SK-N-MC (cell line): ENCODE data around the gene TNFAIP8.

Source experiments
- DNase-seq: peaks from one replicate; pipeline ENCODE4 v3.0.0-alpha.2; 2011; ENCODE audit warnings: low read depth, low spot score
- H3K27ac ChIP-seq: fragments of 200-600 bp; sonication (generic); 2 replicates; pipeline ENCODE4 v1.5.1; 2016; ENCODE audit warnings: mixed run types
- H3K36me3 ChIP-seq: fragments of 200-600 bp; sonication (generic); 2 replicates; pipeline ENCODE4 v1.6.1; 2017; ENCODE audit warnings: antibody characterized with exemption, low read length, mixed read lengths; ENCODE audit not compliant: insufficient read depth
- H3K4me3 ChIP-seq: fragments of 200-600 bp; sonication (generic); 2 replicates; pipeline ENCODE4 v1.5.1; 2016
- H3K9ac ChIP-seq: fragments of 200-600 bp; sonication (generic); 2 replicates; pipeline ENCODE4 v1.8.0; 2017; ENCODE audit warnings: mixed run types, mixed read lengths; ENCODE audit not compliant: insufficient read length
- H3K9me3 ChIP-seq: fragments of 200-600 bp; sonication (generic); 2 replicates; pipeline ENCODE4 v1.6.1; 2017; ENCODE audit warnings: low read depth, mild to moderate bottlenecking, antibody characterized with exemption, low read length, moderate library complexity, mixed read lengths
- EZH2 ChIP-seq: fragments of 200-600 bp; sonication (generic); IDR thresholded peaks from one replicate; pipeline ENCODE4 v1.6.1; 2017; ENCODE audit warnings: antibody characterized with exemption
- FOXP2 ChIP-seq: optimal IDR thresholded peaks from 2 replicates; pipeline ENCODE3; 2011; ENCODE audit warnings: mild to moderate bottlenecking, moderate library complexity; ENCODE audit not compliant: insufficient read depth; ENCODE audit errors: extremely low read length, control extremely low read depth
- POLR2AphosphoS5 ChIP-seq: IDR thresholded peaks from 2 replicates; pipeline ENCODE4 v1.6.1; 2012; ENCODE audit warnings: mild to moderate bottlenecking, low read depth, low read length, borderline replicate concordance

TNFAIP8 gene

DNA sequence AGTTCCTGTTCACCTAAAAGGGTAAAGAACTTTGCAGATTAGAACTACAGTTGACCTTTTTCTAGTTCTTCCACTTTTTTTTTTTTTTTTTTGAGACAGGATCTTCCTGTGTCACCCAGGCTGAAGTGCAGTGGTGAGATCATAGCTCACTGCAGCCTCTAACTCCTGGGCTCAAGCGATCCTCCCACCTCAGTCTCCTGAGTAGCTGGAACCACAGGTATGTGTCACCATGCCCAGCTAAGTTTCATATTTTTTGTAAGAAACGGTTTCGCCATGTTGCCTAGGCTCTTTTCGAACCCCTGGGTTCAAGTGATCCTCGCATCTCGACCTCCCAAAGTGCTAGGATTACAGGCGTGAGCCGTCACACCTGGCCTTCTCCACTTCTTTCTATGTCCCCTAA, 39.7 kb upstream of the TNFAIP8 start:
- H3K36me3 ChIP-seq = no peaks in the 10 kb centered on the region
- H3K9ac ChIP-seq = no peak overlapping the region
- no peak for TF ChIP-seq POLR2AphosphoS5
- TF ChIP-seq FOXP2 = no peak
- TF ChIP-seq EZH2 = no peak
- no peaks in the 10 kb centered on the region for H3K9me3 ChIP-seq
- no peak overlapping the region for H3K4me3 ChIP-seq
- no peak for DNase-seq
- H3K27ac ChIP-seq = no peak overlapping the region

DNA sequence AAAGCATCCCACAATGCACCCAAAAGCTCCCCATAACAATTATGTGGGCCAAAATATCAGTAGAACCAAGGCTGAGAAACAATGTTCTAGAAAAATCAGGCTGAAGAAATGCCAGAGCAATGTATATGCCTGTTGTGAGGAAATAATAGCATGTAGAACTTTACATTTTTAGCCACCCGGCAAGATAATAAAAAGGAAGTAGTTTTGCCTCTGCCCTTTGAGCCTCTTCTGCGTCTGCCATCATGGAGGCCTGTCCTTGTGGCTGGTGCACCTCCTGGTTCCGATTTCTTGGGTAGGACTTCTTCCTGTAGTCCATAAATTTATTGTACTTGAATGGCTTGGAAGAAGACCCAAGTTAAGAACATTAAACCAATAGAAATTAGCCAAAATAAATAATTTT, 38.9 kb upstream of the TNFAIP8 start:
- no peak for DNase-seq
- TF ChIP-seq POLR2AphosphoS5 = no peak
- no peak for TF ChIP-seq EZH2
- H3K9me3 ChIP-seq = no peaks in the 10 kb centered on the region
- no peak overlapping the region for H3K9ac ChIP-seq
- H3K4me3 ChIP-seq = no peak overlapping the region
- no peaks in the 10 kb centered on the region for H3K36me3 ChIP-seq
- no peak overlapping the region for H3K27ac ChIP-seq

DNA sequence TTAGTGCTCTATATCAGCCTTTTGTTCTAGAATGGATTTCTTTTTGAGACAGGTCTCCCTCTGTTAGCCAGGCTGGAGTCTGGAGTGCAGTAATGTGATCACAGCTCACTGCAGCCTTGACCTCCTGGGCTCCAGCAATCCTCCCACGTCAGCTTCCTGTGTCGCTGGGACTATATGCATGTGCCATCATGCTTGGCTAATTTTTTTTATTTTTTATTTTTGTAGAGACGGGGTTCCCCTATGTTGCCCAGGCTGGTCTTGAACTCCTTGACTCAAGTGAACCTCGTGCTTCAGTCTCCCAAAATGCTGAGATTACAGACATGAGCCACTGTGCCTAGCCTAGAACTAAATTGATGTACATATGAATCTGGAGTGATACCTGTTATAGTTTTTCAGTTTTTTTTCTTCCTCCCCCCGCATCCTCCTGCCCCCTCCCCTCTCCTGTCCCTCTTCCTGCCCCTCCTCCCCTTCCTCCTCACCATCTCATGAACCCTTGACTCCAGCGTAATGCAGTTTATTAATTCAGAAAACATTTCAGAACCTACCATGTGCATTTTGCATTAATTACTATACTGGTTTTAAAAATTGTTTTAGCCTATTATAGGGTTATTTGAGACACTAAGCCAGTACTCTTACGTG, 37.4 kb upstream of the TNFAIP8 start:
- Histone ChIP-seq H3K36me3 (no peaks in the 10 kb centered on the region), H3K27ac (no peak overlapping the region), H3K9ac (no peak overlapping the region), H3K4me3 (no peak overlapping the region), H3K9me3 (no peaks in the 10 kb centered on the region)
- DNase-seq = no peak
- TF ChIP-seq FOXP2 (no peak), POLR2AphosphoS5 (no peak), EZH2 (no peak)

DNA sequence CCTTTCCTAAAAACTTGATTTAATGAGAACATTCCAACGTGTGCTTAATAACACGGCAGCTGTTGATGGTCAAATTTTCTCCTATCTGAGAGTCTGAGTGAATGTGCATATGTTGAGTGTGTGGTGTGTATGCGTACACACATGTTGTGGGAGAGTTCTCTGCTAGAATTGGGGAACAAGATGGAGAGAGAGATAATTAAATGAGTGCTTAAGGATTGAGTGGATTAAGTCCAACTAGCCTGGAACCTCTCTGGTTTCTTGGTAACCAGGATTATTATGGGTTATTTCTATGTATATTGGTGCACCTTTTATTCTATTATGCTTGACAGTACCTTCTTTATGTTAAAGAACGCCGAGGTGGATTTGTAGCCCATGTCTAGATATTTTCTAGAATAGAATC, 36.4 kb upstream of the TNFAIP8 start:
- Histone ChIP-seq H3K36me3 (no peaks in the 10 kb centered on the region), H3K4me3 (no peak overlapping the region), H3K9ac (no peak overlapping the region), H3K9me3 (no peaks in the 10 kb centered on the region), H3K27ac (no peak overlapping the region)
- no peak for DNase-seq
- TF ChIP-seq FOXP2 (no peak), POLR2AphosphoS5 (no peak), EZH2 (no peak)

DNA sequence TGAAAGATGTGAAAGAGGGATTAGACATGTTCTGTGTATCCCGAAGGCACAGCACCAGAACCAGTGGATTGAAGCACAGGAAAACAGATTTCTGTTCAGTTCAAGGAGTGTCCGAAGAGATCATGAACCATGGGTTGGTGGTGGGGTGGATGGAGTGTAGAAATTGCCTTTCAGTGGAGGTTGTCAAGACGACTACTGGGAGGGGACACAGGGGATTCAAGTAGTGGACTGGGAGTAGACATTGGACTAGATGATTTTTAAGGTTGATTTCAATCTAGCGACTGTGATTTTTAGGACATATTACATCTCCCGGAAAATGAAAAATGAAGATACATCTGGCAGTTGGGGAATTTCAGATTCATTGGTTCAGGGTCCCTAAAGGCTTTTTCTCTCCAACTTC, 35.9 kb upstream of the TNFAIP8 start:
- no peak for DNase-seq
- Histone ChIP-seq H3K36me3 (no peaks in the 10 kb centered on the region), H3K9me3 (no peaks in the 10 kb centered on the region), H3K4me3 (no peak overlapping the region), H3K9ac (no peak overlapping the region), H3K27ac (no peak overlapping the region)
- TF ChIP-seq EZH2 (no peak), POLR2AphosphoS5 (no peak), FOXP2 (no peak)

DNA sequence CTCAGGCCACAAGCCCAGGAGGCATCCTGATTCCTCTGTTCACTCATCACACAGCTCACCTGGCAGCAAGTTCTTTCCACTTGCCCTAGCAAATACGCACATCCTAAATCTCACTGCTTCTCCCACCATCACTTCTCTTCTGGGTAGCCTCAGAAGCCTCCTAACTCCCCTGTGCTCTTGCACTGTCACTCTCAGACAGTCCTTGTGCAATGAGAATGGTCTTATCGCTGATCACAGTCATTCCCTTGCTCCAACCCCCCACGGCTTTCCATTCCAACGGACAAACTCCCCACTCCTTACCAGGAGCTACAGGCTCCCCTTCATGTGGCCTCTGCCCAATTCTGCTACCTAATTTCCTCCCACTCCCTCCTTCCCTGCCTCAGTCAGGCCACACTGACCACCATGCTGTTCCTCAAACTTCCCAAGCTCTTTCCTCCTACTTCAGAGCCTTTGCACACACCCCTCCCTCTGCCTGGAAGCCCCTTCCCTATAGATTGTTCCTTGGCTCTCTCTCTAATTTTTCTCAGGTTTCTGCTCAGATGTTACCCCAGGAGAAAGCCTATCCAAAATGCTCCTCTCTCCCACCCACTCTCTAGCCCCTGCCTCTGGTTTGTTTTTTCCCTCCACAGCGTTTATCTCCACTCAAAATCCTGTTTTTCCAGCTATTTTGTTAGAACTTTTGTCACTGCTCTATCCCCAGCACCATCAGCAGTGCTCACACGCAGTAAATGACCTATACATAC, 34.1 kb upstream of the TNFAIP8 start:
- Histone ChIP-seq H3K9ac (no peak overlapping the region), H3K27ac (no peak overlapping the region), H3K36me3 (no peaks in the 10 kb centered on the region), H3K4me3 (no peak overlapping the region), H3K9me3 (no peaks in the 10 kb centered on the region)
- DNase-seq = no peak
- TF ChIP-seq POLR2AphosphoS5 (no peak), FOXP2 (no peak)

DNA sequence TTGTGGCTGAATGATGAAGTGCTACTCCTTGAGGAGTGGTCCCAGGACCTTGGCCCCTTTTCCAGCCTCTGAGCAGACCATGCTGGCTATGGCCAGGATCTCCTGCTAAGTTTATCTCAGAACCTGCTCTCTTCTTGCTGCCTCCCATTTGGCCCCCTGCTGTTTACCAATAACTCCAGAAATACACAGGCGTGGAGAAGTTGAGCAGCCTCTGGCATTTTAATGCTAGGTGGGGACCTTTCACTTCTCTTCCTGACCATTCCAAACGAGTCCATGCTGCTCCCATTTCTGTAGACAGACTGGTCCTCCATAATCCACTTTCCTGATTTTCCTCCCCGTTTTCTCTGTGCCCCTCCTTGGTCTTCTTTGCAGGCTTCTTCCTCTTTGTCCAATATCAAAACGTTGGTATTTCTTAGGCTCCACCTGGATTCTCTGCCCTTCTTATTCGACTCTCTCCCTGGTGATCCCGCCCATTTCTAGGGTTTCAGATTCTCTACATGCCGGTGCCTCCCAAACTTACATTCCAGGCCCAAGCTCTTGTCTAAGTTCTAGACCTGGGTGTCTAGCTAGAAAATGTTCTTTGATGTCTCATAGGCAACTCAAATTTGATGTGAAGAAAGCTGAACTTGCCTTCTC, 33.4 kb upstream of the TNFAIP8 start:
- Histone ChIP-seq H3K9ac (no peak overlapping the region), H3K4me3 (no peak overlapping the region), H3K36me3 (no peaks in the 10 kb centered on the region), H3K27ac (peak overlapping the region; percentile 49; the same call in 1 of the 2 replicates), H3K9me3 (no peaks in the 10 kb centered on the region)
- TF ChIP-seq POLR2AphosphoS5 (no peak), EZH2 (no peak), FOXP2 (no peak)
- DNase-seq = no peak

DNA sequence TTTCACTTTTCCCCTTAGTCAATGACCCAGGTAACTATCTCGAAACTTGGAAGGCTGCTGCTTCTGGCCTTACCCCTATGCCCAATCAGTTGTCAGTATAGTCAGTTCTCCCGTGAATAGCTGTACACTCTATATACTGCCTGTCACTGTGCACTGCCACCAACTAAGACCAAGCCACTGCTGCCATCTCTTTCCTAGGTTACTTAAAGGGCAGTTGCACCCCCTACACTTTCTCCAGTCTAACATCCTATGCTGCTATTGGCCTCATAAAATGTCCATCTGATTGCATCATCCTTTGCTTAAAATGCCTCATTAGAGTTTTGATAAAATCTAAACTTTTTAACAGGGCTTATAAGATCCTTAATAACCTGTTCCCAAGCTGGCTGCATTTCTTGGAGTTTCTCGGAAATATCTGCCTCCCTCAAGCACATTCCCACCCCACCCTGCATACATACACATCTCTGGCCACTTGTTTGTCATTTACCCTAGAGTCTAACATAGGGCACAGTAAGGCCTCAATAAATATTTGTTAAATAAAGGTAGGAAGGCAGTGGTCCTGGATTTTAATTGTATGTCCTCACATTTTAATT, 32.8 kb upstream of the TNFAIP8 start:
- no peak overlapping the region for H3K4me3 ChIP-seq
- no peaks in the 10 kb centered on the region for H3K9me3 ChIP-seq
- no peaks in the 10 kb centered on the region for H3K36me3 ChIP-seq
- no peak for DNase-seq
- TF ChIP-seq EZH2 (no peak), FOXP2 (no peak), POLR2AphosphoS5 (no peak)
- no peak overlapping the region for H3K9ac ChIP-seq
- H3K27ac ChIP-seq = peak overlapping the region; percentile 49

DNA sequence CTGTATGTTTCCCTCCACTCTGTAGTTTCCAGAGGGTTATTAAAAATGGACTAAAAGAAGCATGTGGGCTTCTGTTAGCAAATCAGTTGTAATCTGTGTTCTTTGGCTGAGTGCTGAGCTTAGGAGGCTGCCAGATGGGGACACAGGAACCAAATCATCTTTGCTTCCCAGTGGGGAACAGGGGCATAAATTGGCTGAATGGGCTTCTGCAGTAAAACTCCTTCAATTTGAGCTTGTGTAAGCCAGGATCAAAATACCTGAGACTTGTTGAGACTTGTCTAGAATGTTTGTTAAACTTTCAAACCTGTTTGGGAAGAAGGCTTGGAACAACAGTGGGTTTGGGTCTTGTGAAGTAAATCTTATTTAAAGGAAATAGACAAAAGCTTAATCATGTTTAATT, 32.2 kb upstream of the TNFAIP8 start:
- H3K9me3 ChIP-seq = no peaks in the 10 kb centered on the region
- no peak for DNase-seq
- no peak for TF ChIP-seq POLR2AphosphoS5
- TF ChIP-seq EZH2 = no peak
- TF ChIP-seq FOXP2 = no peak
- H3K36me3 ChIP-seq = no peaks in the 10 kb centered on the region
- no peak overlapping the region for H3K9ac ChIP-seq
- H3K4me3 ChIP-seq = no peak overlapping the region
- peak overlapping the region; percentile 49 for H3K27ac ChIP-seq
